SK-N-MC (cell line): ENCODE measurements around the gene COQ8B.

ENCODE experiments used
- EZH2 ChIP-seq: fragments of 200-600 bp; sonication (generic); IDR thresholded peaks from one replicate; pipeline ENCODE4 v1.6.1; 2017; ENCODE audit warnings: antibody characterized with exemption
- FOXP2 ChIP-seq: optimal IDR thresholded peaks from 2 replicates; pipeline ENCODE3; 2011; ENCODE audit warnings: mild to moderate bottlenecking, moderate library complexity; ENCODE audit not compliant: insufficient read depth; ENCODE audit errors: extremely low read length, control extremely low read depth
- POLR2AphosphoS5 ChIP-seq: IDR thresholded peaks from 2 replicates; pipeline ENCODE4 v1.6.1; 2012; ENCODE audit warnings: mild to moderate bottlenecking, low read depth, low read length, borderline replicate concordance

DNA sequence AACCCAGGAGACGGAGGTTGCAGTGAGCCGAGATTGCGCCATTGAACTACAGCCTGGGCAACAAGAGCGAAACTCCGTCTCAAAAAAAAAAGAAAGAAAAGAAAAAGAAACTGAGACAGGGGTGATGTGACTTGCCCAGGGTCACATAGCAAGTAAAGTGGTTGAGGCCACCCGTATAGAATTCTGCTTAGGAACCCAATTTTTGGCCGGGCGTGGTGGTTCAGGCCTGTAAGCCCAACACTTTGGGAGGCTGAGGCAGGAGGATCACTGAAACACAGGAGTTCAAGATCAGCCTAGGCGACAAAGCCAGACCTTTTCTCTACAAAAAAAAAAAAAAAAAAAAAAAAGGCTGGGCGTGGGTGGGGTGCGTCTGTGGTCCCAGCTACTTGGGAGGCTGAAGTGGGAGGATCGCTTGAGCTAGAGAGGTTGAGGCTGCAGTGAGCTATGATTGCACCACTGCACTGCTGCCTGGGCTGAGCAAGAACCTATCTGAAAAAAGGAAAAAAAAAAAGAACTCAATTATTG lies 35.6 kb upstream of the COQ8B start:
- TF ChIP-seq POLR2AphosphoS5 (no peak), EZH2 (no peak), FOXP2 (no peak)
